Loucy (cell line): Measurements from ENCODE around the gene APOBEC3B.

Experiments used
- H2AFZ ChIP-seq: fragments of 200-600 bp; sonication (generic); 2 replicates; pipeline ENCODE4 v1.6.0; 2016; ENCODE audit warnings: antibody characterized with exemption, mild to moderate bottlenecking, low read length, moderate library complexity
- H3F3A ChIP-seq: fragments of 200-600 bp; 2 replicates; pipeline ENCODE4 v1.6.0; 2016; ENCODE audit warnings: antibody characterized with exemption, low read depth, mild to moderate bottlenecking
- H3K27me3 ChIP-seq: fragments of 200-600 bp; sonication (generic); 2 replicates; pipeline ENCODE4 v1.6.1; 2014; ENCODE audit warnings: low read length, mild to moderate bottlenecking; ENCODE audit not compliant: insufficient read depth, poor library complexity, severe bottlenecking
- H3K36me3 ChIP-seq: fragments of 200-600 bp; sonication (generic); 2 replicates; pipeline ENCODE4 v1.6.1; 2016; ENCODE audit warnings: low read length; ENCODE audit not compliant: insufficient read depth
- H3K4me1 ChIP-seq: fragments of 200-600 bp; sonication (generic); 2 replicates; pipeline ENCODE4 v1.5.1; 2014; ENCODE audit warnings: low read length, mild to moderate bottlenecking; ENCODE audit not compliant: insufficient read depth, poor library complexity, severe bottlenecking
- H3K4me2 ChIP-seq: fragments of 200-600 bp; sonication (generic); 2 replicates; pipeline ENCODE4 v1.6.0; 2014; ENCODE audit warnings: antibody characterized with exemption, low read length, low read depth, mild to moderate bottlenecking; ENCODE audit not compliant: poor library complexity, severe bottlenecking
- H3K4me3 ChIP-seq: fragments of 200-600 bp; sonication (generic); 2 replicates; pipeline ENCODE4 v1.5.1; 2014; ENCODE audit warnings: low read length, mild to moderate bottlenecking, mixed read lengths; ENCODE audit not compliant: poor library complexity, severe bottlenecking
- H3K79me2 ChIP-seq: fragments of 200-600 bp; sonication (generic); 2 replicates; pipeline ENCODE4 v1.6.1; 2014; ENCODE audit warnings: low read length; ENCODE audit not compliant: insufficient read depth
- H3K9ac ChIP-seq: fragments of 200-600 bp; sonication (generic); 2 replicates; pipeline ENCODE4 v1.6.0; 2014; ENCODE audit warnings: mild to moderate bottlenecking, low read depth, low read length, moderate library complexity; ENCODE audit not compliant: poor library complexity, severe bottlenecking
- H3K9me2 ChIP-seq: fragments of 200-600 bp; sonication (generic); replicated peaks from 2 replicates; pipeline ENCODE4 v1.6.1; 2016; ENCODE audit warnings: low read depth, low read length, mixed read lengths
- H3K9me3 ChIP-seq: fragments of 200-600 bp; sonication (generic); 2 replicates; pipeline ENCODE4 v1.6.1; 2014; ENCODE audit warnings: mild to moderate bottlenecking, antibody characterized with exemption, low read length, low read depth; ENCODE audit not compliant: insufficient read depth
- H4K20me1 ChIP-seq: fragments of 200-600 bp; sonication (generic); 2 replicates; pipeline ENCODE4 v1.6.0; 2014; ENCODE audit warnings: antibody characterized with exemption, low read length, mild to moderate bottlenecking; ENCODE audit not compliant: insufficient read depth, poor library complexity, severe bottlenecking
- CTCF ChIP-seq: fragments of 200-600 bp; sonication (generic); conservative IDR thresholded peaks from 2 replicates; pipeline ENCODE4 v1.5.1; 2014; ENCODE audit warnings: mild to moderate bottlenecking, antibody characterized with exemption, low read length
- EZH2phosphoT487 ChIP-seq: fragments of 200-600 bp; IDR thresholded peaks from 2 replicates; pipeline ENCODE4 v1.6.1; 2018; ENCODE audit warnings: antibody characterized with exemption, mild to moderate bottlenecking, moderate library complexity, borderline replicate concordance

The APOBEC3B gene

GRCh38 chr22:38950527-38951295, 31.4 kb upstream of the APOBEC3B start:
- Histone ChIP-seq H3K79me2 (no peaks in the 10 kb centered on the region), H3K4me2 (no peak overlapping the region), H3K4me3 (no peak overlapping the region), H3K36me3 (no peaks in the 10 kb centered on the region), H3K4me1 (no peaks in the 10 kb centered on the region), H3K9me2 (no peaks in the 10 kb centered on the region), H4K20me1 (no peaks in the 10 kb centered on the region), H3F3A (no peaks in the 10 kb centered on the region), H3K9me3 (no peaks in the 10 kb centered on the region), H3K27me3 (no peaks in the 10 kb centered on the region), H2AFZ (no peak overlapping the region), H3K9ac (no peak overlapping the region)
- TF ChIP-seq CTCF (no peak), EZH2phosphoT487 (no peak)

GRCh38 chr22:38951734-38952133, 30.4 kb upstream of the APOBEC3B start:
- no peaks in the 10 kb centered on the region for H3K9me3 ChIP-seq
- H4K20me1 ChIP-seq: no peaks in the 10 kb centered on the region
- no peaks in the 10 kb centered on the region for H3K9me2 ChIP-seq
- no peaks in the 10 kb centered on the region for H3K36me3 ChIP-seq
- H3K9ac ChIP-seq: no peak overlapping the region
- H3K4me2 ChIP-seq: no peak overlapping the region
- no peak for TF ChIP-seq CTCF
- no peaks in the 10 kb centered on the region for H3F3A ChIP-seq
- no peak overlapping the region for H3K4me3 ChIP-seq
- H3K79me2 ChIP-seq: no peaks in the 10 kb centered on the region
- no peaks in the 10 kb centered on the region for H3K27me3 ChIP-seq
- no peak overlapping the region for H2AFZ ChIP-seq
- no peaks in the 10 kb centered on the region for H3K4me1 ChIP-seq

- no peaks in the 10 kb centered on the region for H3K27me3 ChIP-seq
- H3K4me1 ChIP-seq: no peaks in the 10 kb centered on the region
- H4K20me1 ChIP-seq: no peaks in the 10 kb centered on the region
- H3F3A ChIP-seq: no peaks in the 10 kb centered on the region
- no peaks in the 10 kb centered on the region for H3K79me2 ChIP-seq
- no peak overlapping the region for H3K4me2 ChIP-seq
- TF ChIP-seq CTCF (no peak), EZH2phosphoT487 (no peak)
- H3K4me3 ChIP-seq: no peak overlapping the region
- no peaks in the 10 kb centered on the region for H3K36me3 ChIP-seq
- H2AFZ ChIP-seq: no peak overlapping the region
- H3K9me3 ChIP-seq: no peaks in the 10 kb centered on the region
- no peak overlapping the region for H3K9ac ChIP-seq
- H3K9me2 ChIP-seq: no peaks in the 10 kb centered on the region
Observed at GRCh38 chr22:38952281-38952993, 29.7 kb upstream of the APOBEC3B start.
